ENCODE data around the gene CHST13.

CHST13 gene

GRCh38 chr3:126499401-126499800 lies 24.6 kb upstream of the CHST13 start:
- no peak overlapping the region for H2AFZ ChIP-seq (ENCODE audit: insufficient read depth, low read length, poor library complexity)
- H3K9ac ChIP-seq (ENCODE audit: low read length), result no peak overlapping the region
- no peak for DNase-seq
- H2AK5ac ChIP-seq (ENCODE audit: low read length), result no peak overlapping the region
- no peak overlapping the region for H3K14ac ChIP-seq (ENCODE audit: low read length)
- no CpG with 5 or more reads among the region's 9 CpGs for WGBS (ENCODE audit: extremely low coverage, insufficient coverage, insufficient read length)
- H3K4ac ChIP-seq (ENCODE audit: low read depth, low read length), result no peak overlapping the region
- H3K18ac ChIP-seq (ENCODE audit: low read length), result no peak overlapping the region
- no peak overlapping the region for H4K8ac ChIP-seq (ENCODE audit: low read depth, low read length)
- no peaks in the 10 kb centered on the region for H3K79me2 ChIP-seq (ENCODE audit: control insufficient read depth, insufficient read depth, low read length, poor library complexity)
- no peak overlapping the region for H2BK12ac ChIP-seq (ENCODE audit: low read length)
- H3K36me3 ChIP-seq (ENCODE audit: control insufficient read depth in 1 of 2, insufficient read depth in 2 of 2, low read length in 2 of 2), result no peaks in the 10 kb centered on the region
- no peaks in the 10 kb centered on the region for H3K4me1 ChIP-seq (ENCODE audit: control insufficient read depth in 1 of 2, insufficient read depth in 2 of 2, low read length in 2 of 2)
- H2BK120ac ChIP-seq (ENCODE audit: insufficient read depth, low read length, poor library complexity), result no peak overlapping the region
- H3K4me2 ChIP-seq (ENCODE audit: low read length), result no peak overlapping the region
- no peak overlapping the region for H3K27ac ChIP-seq (ENCODE audit: low read depth, low read length)
- no peak overlapping the region for H3K23ac ChIP-seq (ENCODE audit: low read length)
- H3K4me3 ChIP-seq (ENCODE audit: low read depth, low read length), result no peak overlapping the region
- H3K27me3 ChIP-seq (ENCODE audit: insufficient read depth, low read length), result no peaks in the 10 kb centered on the region
- H3K79me1 ChIP-seq (ENCODE audit: low read length), result no peaks in the 10 kb centered on the region
- no peak overlapping the region for H4K12ac ChIP-seq (ENCODE audit: low read depth, low read length)
- H3K9me3 ChIP-seq (ENCODE audit: insufficient read depth, low read depth, low read length), result peaks cover 9% of the 10 kb centered on the region
- no peak overlapping the region for H2BK5ac ChIP-seq (ENCODE audit: low read depth, low read length, poor library complexity)
- H4K91ac ChIP-seq (ENCODE audit: low read depth, low read length), result no peak overlapping the region

GRCh38 chr3:126500016-126500415 lies 23.9 kb upstream of the CHST13 start:
- no peak overlapping the region for H2BK120ac ChIP-seq (ENCODE audit: insufficient read depth, low read length, poor library complexity)
- H3K79me1 ChIP-seq (ENCODE audit: low read length), result no peaks in the 10 kb centered on the region
- no peak overlapping the region for H2BK12ac ChIP-seq (ENCODE audit: low read length)
- H3K9me3 ChIP-seq (ENCODE audit: insufficient read depth, low read depth, low read length), result peaks cover 9% of the 10 kb centered on the region
- H3K4ac ChIP-seq (ENCODE audit: low read depth, low read length), result no peak overlapping the region
- H3K4me1 ChIP-seq (ENCODE audit: control insufficient read depth in 1 of 2, insufficient read depth in 2 of 2, low read length in 2 of 2), result no peaks in the 10 kb centered on the region
- no peak overlapping the region for H2BK5ac ChIP-seq (ENCODE audit: low read depth, low read length, poor library complexity)
- no peak overlapping the region for H4K12ac ChIP-seq (ENCODE audit: low read depth, low read length)
- no peak overlapping the region for H3K14ac ChIP-seq (ENCODE audit: low read length)
- no peaks in the 10 kb centered on the region for H3K36me3 ChIP-seq (ENCODE audit: control insufficient read depth in 1 of 2, insufficient read depth in 2 of 2, low read length in 2 of 2)
- no peaks in the 10 kb centered on the region for H3K27me3 ChIP-seq (ENCODE audit: insufficient read depth, low read length)
- no peak overlapping the region for H3K9ac ChIP-seq (ENCODE audit: low read length)
- no peaks in the 10 kb centered on the region for H3K79me2 ChIP-seq (ENCODE audit: control insufficient read depth, insufficient read depth, low read length, poor library complexity)
- DNase-seq, result no peak
- no peak overlapping the region for H4K91ac ChIP-seq (ENCODE audit: low read depth, low read length)
- no peak overlapping the region for H3K27ac ChIP-seq (ENCODE audit: low read depth, low read length)
- H4K8ac ChIP-seq (ENCODE audit: low read depth, low read length), result no peak overlapping the region
- no peak overlapping the region for H3K4me3 ChIP-seq (ENCODE audit: low read depth, low read length)
- H3K23ac ChIP-seq (ENCODE audit: low read length), result no peak overlapping the region
- H3K4me2 ChIP-seq (ENCODE audit: low read length), result no peak overlapping the region
- H2AK5ac ChIP-seq (ENCODE audit: low read length), result no peak overlapping the region
- no peak overlapping the region for H2AFZ ChIP-seq (ENCODE audit: insufficient read depth, low read length, poor library complexity)
- no peak overlapping the region for H3K18ac ChIP-seq (ENCODE audit: low read length)
- no CpG with 5 or more reads among the region's 7 CpGs for WGBS (ENCODE audit: extremely low coverage, insufficient coverage, insufficient read length)

GRCh38 chr3:126501054-126501453 lies 22.9 kb upstream of the CHST13 start:
- H3K9ac ChIP-seq (ENCODE audit: low read length), result no peak overlapping the region
- H3K4ac ChIP-seq (ENCODE audit: low read depth, low read length), result no peak overlapping the region
- H3K4me3 ChIP-seq (ENCODE audit: low read depth, low read length), result no peak overlapping the region
- no peak overlapping the region for H3K27ac ChIP-seq (ENCODE audit: low read depth, low read length)
- H3K27me3 ChIP-seq (ENCODE audit: insufficient read depth, low read length), result no peaks in the 10 kb centered on the region
- H2BK120ac ChIP-seq (ENCODE audit: insufficient read depth, low read length, poor library complexity), result no peak overlapping the region
- no peak overlapping the region for H2BK12ac ChIP-seq (ENCODE audit: low read length)
- no peak overlapping the region for H4K91ac ChIP-seq (ENCODE audit: low read depth, low read length)
- H3K14ac ChIP-seq (ENCODE audit: low read length), result no peak overlapping the region
- no peaks in the 10 kb centered on the region for H3K79me2 ChIP-seq (ENCODE audit: control insufficient read depth, insufficient read depth, low read length, poor library complexity)
- no peak overlapping the region for H4K8ac ChIP-seq (ENCODE audit: low read depth, low read length)
- no peaks in the 10 kb centered on the region for H3K4me1 ChIP-seq (ENCODE audit: control insufficient read depth in 1 of 2, insufficient read depth in 2 of 2, low read length in 2 of 2)
- WGBS (ENCODE audit: extremely low coverage, insufficient coverage, insufficient read length), result no CpG with 5 or more reads among the region's 5 CpGs
- H3K18ac ChIP-seq (ENCODE audit: low read length), result no peak overlapping the region
- H2AK5ac ChIP-seq (ENCODE audit: low read length), result no peak overlapping the region
- H3K36me3 ChIP-seq (ENCODE audit: control insufficient read depth in 1 of 2, insufficient read depth in 2 of 2, low read length in 2 of 2), result no peaks in the 10 kb centered on the region
- H2BK5ac ChIP-seq (ENCODE audit: low read depth, low read length, poor library complexity), result no peak overlapping the region
- H3K4me2 ChIP-seq (ENCODE audit: low read length), result no peak overlapping the region
- no peaks in the 10 kb centered on the region for H3K79me1 ChIP-seq (ENCODE audit: low read length)
- H3K23ac ChIP-seq (ENCODE audit: low read length), result no peak overlapping the region
- peaks cover 9% of the 10 kb centered on the region for H3K9me3 ChIP-seq (ENCODE audit: insufficient read depth, low read depth, low read length)
- H4K12ac ChIP-seq (ENCODE audit: low read depth, low read length), result no peak overlapping the region
- H2AFZ ChIP-seq (ENCODE audit: insufficient read depth, low read length, poor library complexity), result no peak overlapping the region
- DNase-seq, result no peak

- no peak overlapping the region for H2BK5ac ChIP-seq (ENCODE audit: low read depth, low read length, poor library complexity)
- no peak overlapping the region for H3K9ac ChIP-seq (ENCODE audit: low read length)
- H3K4ac ChIP-seq (ENCODE audit: low read depth, low read length), result no peak overlapping the region
- H4K12ac ChIP-seq (ENCODE audit: low read depth, low read length), result no peak overlapping the region
- H3K4me2 ChIP-seq (ENCODE audit: low read length), result no peak overlapping the region
- no peaks in the 10 kb centered on the region for H3K36me3 ChIP-seq (ENCODE audit: control insufficient read depth in 1 of 2, insufficient read depth in 2 of 2, low read length in 2 of 2)
- H3K79me2 ChIP-seq (ENCODE audit: control insufficient read depth, insufficient read depth, low read length, poor library complexity), result no peaks in the 10 kb centered on the region
- H2BK12ac ChIP-seq (ENCODE audit: low read length), result no peak overlapping the region
- no CpG with 5 or more reads among the region's 7 CpGs for WGBS (ENCODE audit: extremely low coverage, insufficient coverage, insufficient read length)
- no peaks in the 10 kb centered on the region for H3K79me1 ChIP-seq (ENCODE audit: low read length)
- H3K4me1 ChIP-seq (ENCODE audit: control insufficient read depth in 1 of 2, insufficient read depth in 2 of 2, low read length in 2 of 2), result no peaks in the 10 kb centered on the region
- no peak overlapping the region for H4K8ac ChIP-seq (ENCODE audit: low read depth, low read length)
- no peak overlapping the region for H3K4me3 ChIP-seq (ENCODE audit: low read depth, low read length)
- H3K9me3 ChIP-seq (ENCODE audit: insufficient read depth, low read depth, low read length), result peaks cover 9% of the 10 kb centered on the region
- no peak overlapping the region for H2AFZ ChIP-seq (ENCODE audit: insufficient read depth, low read length, poor library complexity)
- no peak overlapping the region for H3K23ac ChIP-seq (ENCODE audit: low read length)
- H3K27me3 ChIP-seq (ENCODE audit: insufficient read depth, low read length), result no peaks in the 10 kb centered on the region
- H3K14ac ChIP-seq (ENCODE audit: low read length), result no peak overlapping the region
- no peak overlapping the region for H3K27ac ChIP-seq (ENCODE audit: low read depth, low read length)
- no peak for DNase-seq
- no peak overlapping the region for H2AK5ac ChIP-seq (ENCODE audit: low read length)
- H2BK120ac ChIP-seq (ENCODE audit: insufficient read depth, low read length, poor library complexity), result no peak overlapping the region
- H4K91ac ChIP-seq (ENCODE audit: low read depth, low read length), result no peak overlapping the region
- no peak overlapping the region for H3K18ac ChIP-seq (ENCODE audit: low read length)
Measured at GRCh38 chr3:126501736-126502135, 22.2 kb upstream of the CHST13 start.

Data from trophoblast cell (in vitro differentiated cells and primary cell).